Aorta (tissue), 5 donors: ENCODE data around the gene UBE2D2. TPM values are rescaled to one million over a fixed set of nuclear protein-coding genes. Genes with fewer than 3 reads are reported as not detected.

Experiments used
- ATAC-seq: fragments of 200-7000 bp; cut with Tn5 transposase; one replicate; pipeline ENCODE4 v1.9.1; 2022; ENCODE audit warnings: moderate library complexity; ENCODE audit not compliant: low FRiP score
- DNase-seq, 2 donors: peaks; one replicate each; pipeline ENCODE4 v3.0.0-alpha.2; 2020
- H3K27ac ChIP-seq, 2 donors: one replicate each; pipeline ENCODE4 v1.5.1; 2013; ENCODE audit warnings: low read length in 2 of 2, mild to moderate bottlenecking in 2 of 2, moderate library complexity in 2 of 2, control low read depth in 1 of 2, inconsistent platforms in 1 of 2, low read depth in 1 of 2
- H3K27me3 ChIP-seq, 2 donors: one replicate each; pipeline ENCODE4 v1.6.1; 2013; ENCODE audit warnings: control low read depth in 1 of 2, low read length in 1 of 2, mild to moderate bottlenecking in 1 of 2, moderate library complexity in 1 of 2; ENCODE audit not compliant: insufficient read depth in 2 of 2, control insufficient read depth in 1 of 2
- H3K36me3 ChIP-seq, 2 donors: one replicate each; pipeline ENCODE4 v1.6.1; 2013; ENCODE audit warnings: control low read depth in 1 of 2, low read length in 1 of 2, mild to moderate bottlenecking in 1 of 2; ENCODE audit not compliant: insufficient read depth in 2 of 2, control insufficient read depth in 1 of 2
- H3K4me1 ChIP-seq, 2 donors: one replicate each; pipeline ENCODE4 v1.6.1; 2013; ENCODE audit warnings: low read length in 2 of 2, control low read depth in 1 of 2, mild to moderate bottlenecking in 1 of 2, moderate library complexity in 1 of 2; ENCODE audit not compliant: insufficient read depth in 2 of 2, control insufficient read depth in 1 of 2
- H3K4me3 ChIP-seq, 2 donors: one replicate each; pipeline ENCODE4 v1.5.1; 2013; ENCODE audit warnings: low read length in 2 of 2, control low read depth in 1 of 2, mild to moderate bottlenecking in 1 of 2
- H3K9me3 ChIP-seq: one replicate; pipeline ENCODE4 v1.6.1; 2013; ENCODE audit warnings: mild to moderate bottlenecking, low read length; ENCODE audit not compliant: control insufficient read depth
- WGBS, 2 donors: extraction: QIAGEN DNeasy Blood & Tissue Kit; methylation state at CpG; one replicate each; pipeline ENCODE4 v1.1.7; 2013; 5-methylcytosine and 5-hydroxymethylcytosine counted together
- intact Hi-C, 2 donors: fragments of 100-400 bp; cut with DNase I; formaldehyde crosslinking; loops; one replicate each; pipeline versions ENCODE4 v1.14.2 to v1.15.0; 2022
- polyA plus RNA-seq, 2 donors: library from polyadenylated mRNA; stranded (reverse); fragments of 200-250 nt; gene quantifications; one replicate each; pipeline ENCODE4 v1.2.3, GENCODE V29; 2013
- total RNA-seq, 2 donors: library from RNA; stranded (reverse); fragmentation: NEBNext Ultra II Directional; extraction: Animal tissue kit (Norgen Biotek cat#: 25700); gene quantifications; one replicate each; pipeline ENCODE4 v1.2.1, GENCODE V29; 2021
- donor health status: healthy with polysubstance abuse.
- donor health status: Bipolar disorder and iron deficiency.
- donor health status: DM: no; HTN: no; CAD: no.
- donor health status: DM: no; HTN: no; CAD: no.
- donor health status: DM: yes; HTN: yes; CAD: no.

The UBE2D2 gene
- total and polyA plus RNA-seq, 4 donors = 96.8 to 116 (median 99.9) TPM

- Histone ChIP-seq H3K4me3 (no peak overlapping the region), H3K36me3 (no peaks in the 10 kb centered on the region), H3K27ac (no peak overlapping the region), H3K27me3 (no peaks in the 10 kb centered on the region), H3K9me3 (no peaks in the 10 kb centered on the region), H3K4me1 (peaks cover 0 to 2% of the 10 kb centered on the region in 2 donors)
- DNase-seq (peak in 1 of 2 donors; percentile 35), ATAC-seq (no peak)
- 53 to 57% methylated on average over 11 of the region's 11 CpGs for WGBS, 2 donors
- intact Hi-C loops = loop anchor here (5.0 kb wide), 2 partner anchors 38 to 108 kb away; no protein-coding TSS in a partner anchor
Observed at GRCh38 chr5:139639619-139640380, 78.7 kb downstream of the UBE2D2 start.

DNA sequence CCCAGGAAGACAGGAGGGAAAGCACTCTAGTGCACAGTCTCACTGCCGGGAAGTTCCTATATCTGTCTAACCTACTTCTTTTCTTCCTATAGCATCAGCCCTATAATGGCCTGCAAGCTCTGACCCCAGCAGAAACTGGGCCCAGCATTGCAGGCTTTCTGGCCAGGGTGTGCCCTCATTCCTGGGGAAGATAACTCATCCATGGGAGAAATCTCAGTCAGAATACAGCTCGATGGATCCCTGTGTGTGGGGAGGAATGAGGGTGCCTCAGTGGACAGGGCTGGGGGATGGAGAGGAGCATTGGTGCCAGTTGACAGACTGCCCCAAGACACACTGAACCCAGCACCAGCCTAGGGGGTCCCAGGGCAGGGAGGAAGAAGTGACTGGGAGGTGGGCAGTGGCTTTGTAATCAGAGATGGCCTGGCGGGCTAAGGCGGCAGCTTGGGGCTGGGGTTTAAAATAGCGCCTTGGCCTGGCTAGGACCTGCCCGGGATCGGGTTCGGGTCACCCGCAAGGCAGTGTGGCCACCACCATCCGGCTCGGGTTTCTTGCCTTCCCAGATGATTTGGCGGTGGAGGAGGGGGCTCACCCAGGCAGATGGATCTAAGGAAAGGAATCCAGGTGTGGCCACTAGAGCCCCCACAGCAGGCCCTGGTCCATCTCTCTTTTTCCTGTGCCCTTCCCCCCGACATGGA, 79.4 kb downstream of the UBE2D2 start:
- Histone ChIP-seq H3K27me3 (no peaks in the 10 kb centered on the region), H3K4me1 (peaks cover 0 to 2% of the 10 kb centered on the region in 2 donors), H3K36me3 (no peaks in the 10 kb centered on the region), H3K9me3 (no peaks in the 10 kb centered on the region), H3K4me3 (no peak overlapping the region), H3K27ac (no peak overlapping the region)
- DNase-seq (peak; percentile 29 to 76), ATAC-seq (no peak)
- WGBS, 2 donors = 86 to 88% methylated on average over 13 of the region's 13 CpGs
- intact Hi-C loops = no loop called here

DNA sequence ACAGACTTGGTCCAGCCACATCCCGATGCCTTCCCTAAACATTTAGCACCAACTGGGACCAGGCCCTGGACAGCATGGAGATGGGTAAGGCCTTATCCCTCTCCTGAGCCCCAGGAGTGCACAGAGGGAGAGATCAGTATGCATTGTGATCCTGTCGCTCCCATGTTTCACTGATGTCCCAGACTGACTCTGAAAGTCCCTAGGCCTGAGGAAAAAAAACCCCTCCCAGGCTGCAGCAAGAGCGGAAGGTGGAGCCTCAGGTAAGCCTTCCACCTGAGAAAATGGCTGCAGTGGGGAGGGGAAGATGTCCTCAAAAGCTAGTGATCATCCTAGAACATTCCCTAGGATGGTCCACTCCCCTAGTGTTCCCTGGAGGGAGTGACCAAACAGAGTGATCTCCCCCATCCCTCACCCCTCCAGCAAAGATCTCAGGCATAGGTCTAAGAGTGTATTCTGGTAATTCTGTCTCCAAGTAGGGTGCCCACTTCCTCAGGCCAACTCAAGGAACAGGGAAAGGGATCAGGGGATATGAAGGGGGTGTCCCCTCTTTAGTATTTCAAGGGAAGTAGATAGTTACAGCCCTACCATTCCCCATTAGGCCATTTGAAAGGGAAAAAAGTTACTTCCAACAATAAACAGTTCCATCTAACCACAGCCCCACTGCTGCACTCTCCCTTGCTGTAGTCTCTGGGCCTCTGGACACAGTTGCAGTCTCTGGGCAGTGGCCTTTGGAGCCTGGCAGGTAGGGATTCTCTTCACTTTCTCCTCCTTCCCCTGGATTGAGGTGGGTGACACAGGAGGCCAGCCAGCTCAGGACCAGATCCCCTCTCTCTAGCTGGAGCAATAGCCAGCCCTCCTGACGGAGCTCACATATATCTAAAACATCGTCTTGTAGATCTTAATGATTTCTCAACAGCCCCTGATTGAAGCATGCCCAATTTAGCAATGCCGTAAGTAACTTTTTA, 80.3 kb downstream of the UBE2D2 start:
- no peaks in the 10 kb centered on the region for H3K27me3 ChIP-seq
- DNase-seq = peak in 1 of 2 donors; percentile 34
- H3K36me3 ChIP-seq = no peaks in the 10 kb centered on the region
- no peaks in the 10 kb centered on the region for H3K9me3 ChIP-seq
- no peak overlapping the region for H3K27ac ChIP-seq
- intact Hi-C loops = no loop called here
- no peak overlapping the region for H3K4me3 ChIP-seq
- 89 to 91% methylated on average over 6 of the region's 6 CpGs for WGBS, 2 donors
- no peak for ATAC-seq
- H3K4me1 ChIP-seq = peaks cover 0 to 2% of the 10 kb centered on the region in 2 donors

DNA sequence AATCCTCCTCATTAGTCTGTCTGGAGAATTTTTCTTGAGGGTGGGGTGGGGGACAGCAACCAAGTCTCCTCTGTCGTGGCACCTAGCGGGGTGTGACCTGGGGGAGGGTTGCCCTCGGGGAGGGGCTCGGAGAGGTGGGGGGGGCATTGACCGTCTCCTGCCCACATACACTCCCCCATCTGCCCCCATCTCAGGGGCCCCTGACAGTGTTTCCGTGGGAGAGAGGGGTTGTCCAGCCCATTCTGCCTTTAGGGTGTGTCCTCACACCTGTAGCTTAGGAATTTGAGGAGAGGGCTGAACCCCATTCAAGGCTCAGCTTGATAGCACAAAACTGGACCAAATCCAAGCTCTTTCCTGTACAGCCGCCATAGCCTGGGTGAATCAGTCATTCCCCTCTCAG, 81.1 kb downstream of the UBE2D2 start:
- Histone ChIP-seq H3K9me3 (no peaks in the 10 kb centered on the region), H3K27ac (no peak overlapping the region), H3K4me1 (no peaks in the 10 kb centered on the region), H3K27me3 (no peaks in the 10 kb centered on the region), H3K36me3 (no peaks in the 10 kb centered on the region), H3K4me3 (no peak overlapping the region)
- intact Hi-C loops = no loop called here
- no peak for ATAC-seq
- no peak for DNase-seq
- WGBS, 2 donors = 67 to 70% methylated on average over 7 of the region's 7 CpGs

- Histone ChIP-seq H3K4me1 (no peaks in the 10 kb centered on the region), H3K9me3 (no peaks in the 10 kb centered on the region), H3K36me3 (no peaks in the 10 kb centered on the region), H3K4me3 (no peak overlapping the region), H3K27me3 (no peaks in the 10 kb centered on the region), H3K27ac (no peak overlapping the region)
- WGBS, 2 donors = 72 to 74% methylated on average over 16 of the region's 16 CpGs
- DNase-seq = peak; percentile 36 to 68
- no peak for ATAC-seq
- intact Hi-C loops = no loop called here
Observed at GRCh38 chr5:139642891-139643871, 82.0 kb downstream of the UBE2D2 start.

DNA sequence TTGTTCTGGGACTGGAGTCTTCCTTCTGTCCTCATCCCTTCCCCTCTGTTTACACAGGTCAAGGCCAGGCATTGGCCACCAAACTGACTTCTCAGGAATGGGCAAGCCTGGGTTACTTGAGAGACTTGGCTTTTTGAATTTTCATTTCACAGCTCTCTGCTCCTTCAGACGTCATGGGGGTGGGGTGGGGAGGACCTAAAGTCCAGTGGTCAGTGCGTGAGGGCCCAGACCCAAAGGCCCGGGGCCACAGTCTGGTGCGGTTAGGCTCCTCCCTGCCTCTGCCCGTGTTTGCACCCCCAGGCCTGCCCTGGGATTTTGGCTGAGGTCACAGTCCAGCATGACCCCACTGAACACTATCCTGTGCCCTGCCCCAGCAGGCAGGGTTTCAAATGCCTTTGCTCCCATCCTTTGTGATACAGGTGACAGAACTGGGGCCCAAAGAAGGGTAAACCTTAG, 82.9 kb downstream of the UBE2D2 start:
- Histone ChIP-seq H3K4me3 (no peak overlapping the region), H3K9me3 (no peaks in the 10 kb centered on the region), H3K36me3 (no peaks in the 10 kb centered on the region), H3K4me1 (no peaks in the 10 kb centered on the region), H3K27ac (no peak overlapping the region), H3K27me3 (no peaks in the 10 kb centered on the region)
- WGBS, 2 donors = 81 to 83% methylated on average over 5 of the region's 5 CpGs
- ATAC-seq (no peak), DNase-seq (peak; percentile 33 to 49)
- intact Hi-C loops = no loop called here

DNA sequence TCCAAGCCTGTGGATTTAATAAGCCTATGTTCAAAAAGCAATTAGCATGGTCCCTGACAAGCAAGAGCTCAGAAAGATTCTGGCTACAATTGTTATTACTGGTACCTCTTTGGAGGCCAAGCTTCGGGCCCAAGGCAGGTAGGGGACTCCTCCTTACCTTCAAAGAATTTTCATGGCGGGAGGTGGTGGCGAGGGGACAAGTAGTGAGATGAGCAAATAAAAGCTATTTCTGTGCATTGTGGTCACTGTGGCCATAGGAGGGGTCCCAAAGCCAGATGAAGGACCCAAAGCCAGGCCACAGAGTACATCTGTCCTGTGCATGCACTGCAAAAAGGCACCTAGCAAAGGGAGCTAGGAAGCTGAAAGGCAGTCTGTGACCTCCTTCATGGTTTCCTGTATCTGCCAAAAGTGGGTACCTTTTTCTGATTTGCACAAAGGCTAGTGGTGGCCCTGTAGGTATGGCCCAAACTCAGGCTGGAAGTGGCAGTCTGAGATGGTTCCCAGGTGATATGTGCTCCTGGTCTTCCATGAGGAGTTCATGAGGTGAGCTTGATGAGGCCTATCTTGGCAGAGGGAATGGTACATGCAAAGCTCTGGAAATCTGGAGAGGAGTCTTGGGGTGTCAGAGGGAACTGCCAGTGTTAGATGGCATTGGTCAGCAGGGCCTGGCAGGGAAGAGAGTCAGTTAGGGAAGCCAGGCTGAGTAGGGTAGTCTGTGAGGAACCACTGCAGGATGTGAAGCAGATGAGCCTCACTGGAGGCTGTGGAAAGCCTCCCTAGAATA, 83.7 kb downstream of the UBE2D2 start:
- 94 to 95% methylated on average over 3 of the region's 3 CpGs for WGBS, 2 donors
- DNase-seq (peak; percentile 26 to 36), ATAC-seq (no peak)
- H3K27ac ChIP-seq = no peak overlapping the region
- H3K4me1 ChIP-seq = no peaks in the 10 kb centered on the region
- no peak overlapping the region for H3K4me3 ChIP-seq
- intact Hi-C loops = no loop called here
- H3K9me3 ChIP-seq = no peaks in the 10 kb centered on the region
- H3K27me3 ChIP-seq = no peaks in the 10 kb centered on the region
- no peaks in the 10 kb centered on the region for H3K36me3 ChIP-seq
